HCT116 (cell line): ENCODE measurements around the gene ING1. TPM values are rescaled to one million over a fixed set of nuclear protein-coding genes. Genes with fewer than 3 reads are reported as not detected.

ENCODE experiments used
- ATAC-seq: fragments of 200-7000 bp; cut with Tn5 transposase; 2 replicates; pipeline ENCODE4 v1.9.1; 2020; ENCODE audit warnings: mild to moderate bottlenecking, moderate library complexity
- BruUV-seq: library from RNA; stranded (reverse); fragments of 400-500 nt; replicated peaks from 2 replicates; lab custom pipeline; 2021; lab: Mats Ljungman, UMichigan
- CTCF ChIA-PET: fragments of 300-600 bp; sonication (Branson Sonifier 250); formaldehyde crosslinking; loops from one replicate; lab custom pipeline; 2021; ENCODE audit warnings: antibody characterized with exemption; lab: Charles Lee
- POLR2A ChIA-PET: fragments of 300-600, 350-600 bp; sonication (Branson Sonifier 250); formaldehyde crosslinking; loops from one replicate; lab custom pipeline; 2021; ENCODE audit warnings: antibody characterized with exemption; lab: Charles Lee
- RAD21 ChIA-PET, 2 experiments: fragments of 300-600 bp; sonication (Branson Sonifier 250); formaldehyde crosslinking; loops; one replicate each; lab custom pipeline; 2023; ENCODE audit warnings: low total read pairs in 2 of 2; ENCODE audit not compliant: uncharacterized antibody in 2 of 2, unreplicated experiment in 2 of 2, low non-redundant PET in 1 of 2; lab: Charles Lee
- DNase-seq: peaks from one replicate; pipeline ENCODE4 v3.0.0-alpha.2; 2010; ENCODE audit warnings: low read depth, low spot score
- H2AFZ ChIP-seq: fragments of 200-600 bp; shearing (Covaris generic), sonication (generic); 2 replicates; pipeline ENCODE4 v1.6.1; 2017; ENCODE audit warnings: low read depth, mixed run types, mixed read lengths, antibody characterized with exemption, low read length; ENCODE audit not compliant: poor library complexity, severe bottlenecking
- H3K27ac ChIP-seq: 2 replicates; pipeline ENCODE4 v1.5.1; 2012; ENCODE audit warnings: low read depth, low read length
- H3K27me3 ChIP-seq: fragments of 200-600 bp; sonication (generic); 2 replicates; pipeline ENCODE4 v1.6.1; 2016; ENCODE audit warnings: mixed run types, low read length, mixed read lengths; ENCODE audit not compliant: insufficient read depth
- H3K36me3 ChIP-seq, 2 experiments: fragments of 200-500 bp in 1 of 2; fragments of 200-600 bp in 1 of 2; sonication (Bioruptor generic) in 1 of 2; sonication (generic) in 1 of 2; 2 replicates each; pipeline versions ENCODE4 v1.5.1 to v1.6.1; 2014 to 2016; ENCODE audit warnings: low read length in 2 of 2, inconsistent platforms in 1 of 2, mixed read lengths in 1 of 2, mixed run types in 1 of 2; ENCODE audit not compliant: insufficient read depth in 2 of 2, control insufficient read depth in 1 of 2
- H3K4me1 ChIP-seq, 2 experiments: fragments of 200-600 bp in 1 of 2; sonication (generic) in 1 of 2; 2 replicates each; pipeline versions ENCODE4 v1.5.1 to v1.6.1; 2012 to 2017; ENCODE audit warnings: low read length in 2 of 2, inconsistent platforms in 1 of 2, mild to moderate bottlenecking in 1 of 2, mixed read lengths in 1 of 2, mixed run types in 1 of 2, moderate library complexity in 1 of 2; ENCODE audit not compliant: insufficient read depth in 2 of 2, control insufficient read depth in 1 of 2
- H3K4me2 ChIP-seq: fragments of 200-600 bp; sonication (generic); 2 replicates; pipeline ENCODE4 v1.6.1; 2017; ENCODE audit warnings: mixed run types, low read length, mixed read lengths
- H3K4me3 ChIP-seq, 2 experiments: fragments of 200-600 bp in 1 of 2; sonication (generic) in 1 of 2; replicated peaks in 1 of 2; 2 replicates each; pipeline ENCODE4 v1.5.1; 2011 to 2016; ENCODE audit warnings: low read length in 2 of 2, control low read depth in 1 of 2, low read depth in 1 of 2, mild to moderate bottlenecking in 1 of 2, mixed read lengths in 1 of 2, mixed run types in 1 of 2
- H3K79me2 ChIP-seq: fragments of 200-600 bp; sonication (generic); 2 replicates; pipeline ENCODE4 v1.6.1; 2017; ENCODE audit warnings: mild to moderate bottlenecking, mixed run types, low read length, moderate library complexity, mixed read lengths; ENCODE audit not compliant: insufficient read depth
- H3K9ac ChIP-seq: fragments of 200-600 bp; sonication (generic); 2 replicates; pipeline ENCODE4 v1.6.1; 2016; ENCODE audit warnings: low read length, mixed read lengths
- H3K9me2 ChIP-seq: fragments of 200-600 bp; sonication (generic), shearing (Covaris generic); 2 replicates; pipeline ENCODE4 v1.6.1; 2017; ENCODE audit warnings: mixed run types, mild to moderate bottlenecking, moderate library complexity; ENCODE audit not compliant: insufficient read depth
- H3K9me3 ChIP-seq, 2 experiments: fragments of 200-500 bp in 1 of 2; fragments of 200-600 bp in 1 of 2; sonication (Bioruptor generic) in 1 of 2; sonication (generic) in 1 of 2; 2 replicates each; pipeline ENCODE4 v1.6.1; 2014 to 2017; ENCODE audit warnings: low read length in 2 of 2, mixed read lengths in 2 of 2, inconsistent platforms in 1 of 2, low read depth in 1 of 2, mild to moderate bottlenecking in 1 of 2, mixed run types in 1 of 2, moderate library complexity in 1 of 2; ENCODE audit not compliant: control insufficient read depth in 1 of 2, insufficient read depth in 1 of 2
- H4K20me1 ChIP-seq: fragments of 200-600 bp; sonication (generic), shearing (Covaris generic); 2 replicates; pipeline ENCODE4 v1.6.1; 2017; ENCODE audit warnings: mixed run types, mild to moderate bottlenecking, moderate library complexity; ENCODE audit not compliant: insufficient read depth
- ATF3 ChIP-seq: IDR thresholded peaks from 2 replicates; pipeline ENCODE4 v1.6.1; 2012
- CBX3 ChIP-seq: IDR thresholded peaks from 2 replicates; pipeline ENCODE4 v1.6.1; 2012; ENCODE audit warnings: low read depth
- EZH2phosphoT487 ChIP-seq: fragments of 200-600 bp; IDR thresholded peaks from 2 replicates; pipeline ENCODE4 v1.6.1; 2018; ENCODE audit warnings: antibody characterized with exemption, borderline replicate concordance
- POLR2A ChIP-seq: IDR thresholded peaks from 2 replicates; pipeline ENCODE4 v1.7.0; 2011; ENCODE audit warnings: borderline replicate concordance; ENCODE audit not compliant: insufficient read depth, insufficient read length; ENCODE audit errors: extremely low read depth
- POLR2AphosphoS5 ChIP-seq: IDR thresholded peaks from 2 replicates; pipeline ENCODE4 v1.6.1; 2011; ENCODE audit warnings: mild to moderate bottlenecking, low read depth, low read length, moderate library complexity
- TCF7L2 ChIP-seq: IDR thresholded peaks from 2 replicates; pipeline ENCODE4 v1.7.0; 2011; ENCODE audit warnings: borderline replicate concordance, inconsistent platforms; ENCODE audit not compliant: insufficient read depth, insufficient read length; ENCODE audit errors: extremely low read depth
- YY1 ChIP-seq: IDR thresholded peaks from 2 replicates; pipeline ENCODE4 v1.6.1; 2011; ENCODE audit warnings: low read length, low read depth, moderate library complexity, mild to moderate bottlenecking; ENCODE audit not compliant: insufficient replicate concordance; ENCODE audit errors: extremely low read depth
- intact Hi-C: fragments of 100-400 bp; cut with micrococcal nuclease; formaldehyde crosslinking; loops from 2 replicates; pipeline ENCODE4 v1.10.0; 2022
- total RNA-seq: library from RNA; stranded (reverse); gene quantifications from one replicate; pipeline ENCODE4 v1.2.1, GENCODE V29; 2021; ENCODE audit not compliant: unreplicated experiment

Gene ING1
- total RNA-seq, 1 experiment from 2014 or later: 27.0 TPM

GRCh38 chr13:110712849-110713641 lies 455 bp upstream of the ING1 start:
- Histone ChIP-seq H3K36me3 (no peaks in the 10 kb centered on the region), H3K4me1 (peaks cover 15 to 32% of the 10 kb centered on the region in 2 experiments; a peak in 3 of 4 replicates), H3K4me2 (peak overlapping the region; percentile 98), H4K20me1 (peaks cover 23% of the 10 kb centered on the region), H3K4me3 (peak overlapping the region; percentile 88), H3K27me3 (no peaks in the 10 kb centered on the region), H3K27ac (peak overlapping the region; percentile 98)
- peak; percentile 64 for ATAC-seq
- peak; percentile 94 for TF ChIP-seq TCF7L2
- no peak for TF ChIP-seq ATF3
- peak; percentile 6 for TF ChIP-seq YY1
- TF ChIP-seq EZH2phosphoT487: no peak
- peak; percentile 97 for TF ChIP-seq POLR2AphosphoS5
- TF ChIP-seq POLR2A: peak; percentile 98
- no peak for TF ChIP-seq CBX3
- TF ChIP-seq, all 23 proteins: peak for 4
- no peak overlapping the region for H2AFZ ChIP-seq
- peak; percentile 99 for DNase-seq
- peak overlapping the region; percentile 95 for H3K9ac ChIP-seq
- BruUV-seq: no TSS peak
- intact Hi-C loops: loop anchor here (10.0 kb wide), 1 partner anchor 252 kb away; no protein-coding TSS in a partner anchor
- H3K79me2 ChIP-seq: peaks cover 38% of the 10 kb centered on the region
- no peaks in the 10 kb centered on the region for H3K9me2 ChIP-seq
- ChIA-PET RAD21 (no interaction called here), CTCF (no interaction called here), POLR2A (interaction anchor here (0.6 to 1.6 kb wide), 20 partner anchors 9 to 522 kb away, joined by 3 to 13 read pairs (median 3); partner anchors contain the start of genes NAXD and RAB20)
- no peaks in the 10 kb centered on the region for H3K9me3 ChIP-seq
